Urothelium cell line (cell line): ENCODE results near the gene ATRAID.

Experiments
- DNase-seq: peaks from one replicate; pipeline ENCODE4 v3.0.0; 2011; ENCODE audit warnings: low spot score, mixed read lengths
- FAIRE-seq: peaks from 2 replicates; lab custom pipeline; 2011; peaks lifted over from hg19 to GRCh38; lab: Jason Lieb, UNC

ATRAID gene

DNA sequence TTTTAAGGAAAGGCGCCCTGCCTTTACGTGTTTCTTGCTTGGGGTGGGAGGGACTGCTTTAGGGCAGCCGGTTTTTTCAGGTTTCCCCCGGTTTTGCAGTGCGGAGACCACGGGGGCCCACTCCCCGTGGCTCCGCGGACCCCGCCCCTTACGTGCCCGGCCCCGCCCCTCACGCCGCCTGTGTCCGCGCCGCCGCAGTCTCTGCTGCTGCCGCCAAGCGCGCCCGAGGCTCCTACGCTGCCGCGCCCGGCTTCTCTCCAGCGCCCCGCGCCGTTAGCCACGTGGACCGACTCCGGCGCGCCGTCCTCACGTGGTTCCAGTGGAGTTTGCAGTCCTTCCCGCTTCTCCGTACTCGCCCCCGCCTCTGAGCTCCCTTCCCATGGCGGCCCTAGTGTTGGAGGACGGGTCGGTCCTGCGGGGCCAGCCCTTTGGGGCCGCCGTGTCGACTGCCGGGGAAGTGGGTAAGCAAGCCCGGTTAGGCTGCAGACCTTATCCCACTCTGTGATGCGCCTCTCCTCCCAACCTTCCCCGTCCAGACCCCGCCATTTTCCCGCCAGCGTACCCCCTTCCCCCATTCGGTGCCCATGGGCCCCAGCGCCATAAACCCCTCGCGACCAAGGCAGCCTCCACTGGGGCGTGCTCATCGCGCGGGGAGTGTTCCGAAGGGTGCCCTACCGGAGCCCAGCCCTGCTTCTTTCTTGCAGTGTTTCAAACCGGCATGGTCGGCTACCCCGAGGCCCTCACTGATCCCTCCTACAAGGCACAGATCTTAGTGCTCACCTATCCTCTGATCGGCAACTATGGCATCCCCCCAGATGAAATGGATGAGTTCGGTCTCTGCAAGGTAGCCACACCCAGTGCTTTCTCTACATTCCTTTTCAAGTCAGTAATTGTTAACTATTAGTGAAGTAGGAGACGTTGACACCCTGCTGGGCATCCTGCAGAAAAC is 5.6 kb downstream of the ATRAID start, which contains the start of gene CAD:
CAD (plus strand) TSS at position 197 of the 949 bp plus-strand sequence; CDS start at position 380, 183 bp downstream.
- FAIRE-seq: peak; percentile 55

DNA sequence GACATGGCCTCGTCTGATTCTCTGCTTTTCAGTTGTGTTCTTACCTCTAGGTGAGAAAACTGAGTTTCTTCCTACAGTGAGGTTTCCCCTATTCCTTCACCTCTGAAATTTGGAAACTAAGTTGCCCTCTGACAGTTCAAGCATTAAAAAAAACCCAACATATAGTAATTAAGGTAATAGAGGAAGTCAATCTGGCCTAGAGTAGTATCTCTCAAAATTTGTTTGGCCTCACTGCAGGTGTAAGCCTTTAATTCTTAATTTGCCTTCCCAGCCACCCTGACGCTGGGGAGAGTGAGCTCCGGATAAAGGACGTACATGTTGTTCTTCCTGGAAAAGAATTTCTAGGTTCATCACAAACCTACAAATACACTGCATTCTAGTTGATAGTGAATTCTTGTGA is 6.8 kb downstream of the ATRAID start:
- DNase-seq: no peak
- FAIRE-seq: no peak

More for the DNA sequence above, 5.6 kb downstream of the ATRAID start, which contains the start of gene CAD:
- peak; percentile 97 for DNase-seq

GRCh38 chr2:27219091-27219490 is 7.2 kb downstream of the ATRAID start:
- no peak for DNase-seq
- no peak for FAIRE-seq

DNA sequence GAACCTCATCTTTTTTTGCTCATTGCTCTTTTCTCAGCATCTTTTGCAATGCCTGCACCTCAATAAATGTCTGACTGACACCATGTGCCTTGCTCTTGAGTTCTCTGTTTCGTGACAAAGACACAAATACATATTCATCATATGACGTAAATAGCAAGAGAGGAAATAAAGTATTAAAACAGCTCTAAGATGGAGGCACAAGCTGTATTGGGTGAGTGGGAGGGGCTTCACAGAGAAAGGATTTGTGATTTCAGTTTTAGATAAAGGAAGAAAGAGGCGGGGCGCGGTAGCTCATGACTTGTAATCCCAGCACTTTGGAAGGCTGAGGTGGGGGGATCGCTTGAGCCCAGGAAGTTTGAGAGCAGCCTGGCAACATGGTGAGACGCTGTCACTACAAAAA is 8.2 kb downstream of the ATRAID start:
- FAIRE-seq: no peak
- DNase-seq: no peak

- DNase-seq (no peak), FAIRE-seq (no peak)
These were observed 9.3 kb downstream of the ATRAID start for GRCh38 chr2:27221166-27221565.

DNA sequence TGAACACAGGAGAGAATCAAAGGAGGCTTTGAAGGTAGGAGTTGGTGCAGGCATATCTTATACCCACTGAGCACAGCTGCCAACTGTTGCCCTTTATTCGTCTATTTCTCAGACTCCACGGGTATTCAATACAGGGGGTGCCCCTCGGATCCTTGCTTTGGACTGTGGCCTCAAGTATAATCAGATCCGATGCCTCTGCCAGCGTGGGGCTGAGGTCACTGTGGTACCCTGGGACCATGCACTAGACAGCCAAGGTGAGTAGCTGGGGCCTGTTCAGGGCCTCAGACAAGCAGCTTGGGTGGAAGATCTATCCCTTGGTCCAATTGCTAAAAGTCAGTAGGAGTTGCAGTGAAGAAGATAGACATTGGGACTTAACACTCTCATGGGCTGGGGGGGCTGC is 10.6 kb downstream of the ATRAID start:
- DNase-seq (no peak), FAIRE-seq (no peak)

DNA sequence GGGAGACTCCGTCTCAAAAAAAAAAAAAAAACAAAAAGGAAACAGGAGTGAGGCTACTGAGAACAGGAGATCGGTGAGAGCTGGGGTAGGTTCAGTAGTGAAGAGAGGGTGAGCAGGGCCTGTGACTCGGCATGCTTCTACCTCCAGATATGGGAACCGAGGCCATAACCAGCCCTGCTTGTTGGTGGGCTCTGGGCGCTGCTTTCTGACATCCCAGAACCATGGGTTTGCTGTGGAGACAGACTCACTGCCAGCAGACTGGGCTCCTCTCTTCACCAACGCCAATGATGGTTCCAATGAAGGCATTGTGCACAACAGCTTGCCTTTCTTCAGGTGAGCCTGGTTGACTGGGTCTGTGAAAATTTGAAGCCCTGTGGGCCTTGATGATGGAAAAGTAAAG is 11.6 kb downstream of the ATRAID start:
- FAIRE-seq (no peak), DNase-seq (no peak)

GRCh38 chr2:27225526-27225925 is 13.7 kb downstream of the ATRAID start:
- FAIRE-seq (no peak), DNase-seq (no peak)

GRCh38 chr2:27227501-27227900 is 15.7 kb downstream of the ATRAID start:
- DNase-seq (no peak), FAIRE-seq (no peak)

DNA sequence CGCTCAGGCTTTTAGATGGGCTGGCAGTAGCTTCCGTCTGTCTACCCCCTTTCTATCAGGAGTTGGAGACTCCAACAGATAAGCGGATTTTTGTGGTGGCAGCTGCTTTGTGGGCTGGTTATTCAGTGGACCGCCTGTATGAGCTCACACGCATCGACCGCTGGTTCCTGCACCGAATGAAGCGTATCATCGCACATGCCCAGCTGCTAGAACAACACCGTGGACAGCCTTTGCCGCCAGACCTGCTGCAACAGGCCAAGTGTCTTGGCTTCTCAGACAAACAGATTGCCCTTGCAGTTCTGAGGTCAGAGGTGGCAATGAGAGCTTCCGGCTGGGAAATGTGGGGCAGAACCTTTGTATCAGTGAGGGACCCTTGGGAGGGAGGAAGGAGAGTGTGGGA is 20.1 kb downstream of the ATRAID start:
- DNase-seq: no peak

GRCh38 chr2:27233341-27233740 is 21.5 kb downstream of the ATRAID start:
- FAIRE-seq (no peak), DNase-seq (no peak)

More for the DNA sequence above, 20.1 kb downstream of the ATRAID start:
- FAIRE-seq: no peak

DNA sequence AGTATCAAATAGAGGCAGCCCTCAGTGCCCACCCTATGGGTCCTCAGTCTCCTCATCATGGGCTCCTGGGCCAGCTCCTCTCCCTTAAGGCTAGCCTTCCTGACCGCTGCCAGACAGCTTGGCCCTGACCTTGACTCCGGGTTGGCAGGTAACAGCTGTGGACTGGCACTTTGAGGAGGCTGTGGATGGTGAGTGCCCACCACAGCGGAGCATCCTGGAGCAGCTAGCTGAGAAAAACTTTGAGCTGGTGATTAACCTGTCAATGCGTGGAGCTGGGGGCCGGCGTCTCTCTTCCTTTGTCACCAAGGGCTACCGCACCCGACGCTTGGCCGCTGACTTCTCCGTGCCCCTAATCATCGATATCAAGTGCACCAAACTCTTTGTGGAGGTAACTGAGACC is 24.3 kb downstream of the ATRAID start:
- no peak for FAIRE-seq

DNA sequence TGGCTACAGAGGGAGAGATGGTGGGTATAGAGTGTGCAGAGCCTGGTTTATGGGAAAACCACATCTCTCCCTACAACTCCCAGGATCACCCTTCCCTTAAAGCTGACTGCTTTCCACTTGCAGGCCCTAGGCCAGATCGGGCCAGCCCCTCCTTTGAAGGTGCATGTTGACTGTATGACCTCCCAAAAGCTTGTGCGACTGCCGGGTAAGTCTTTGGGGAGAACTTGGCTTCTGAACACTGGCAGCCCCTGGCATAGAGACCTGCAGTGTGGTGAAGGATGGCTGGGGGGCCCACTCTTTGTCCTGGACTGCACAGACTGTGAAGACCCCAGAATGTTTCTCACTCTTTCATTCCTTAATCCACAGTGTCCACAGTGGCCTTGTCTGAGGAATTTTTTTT is 24.8 kb downstream of the ATRAID start:
- FAIRE-seq (no peak), DNase-seq (no peak)

More for the DNA sequence above, 24.3 kb downstream of the ATRAID start:
- DNase-seq: no peak

DNA sequence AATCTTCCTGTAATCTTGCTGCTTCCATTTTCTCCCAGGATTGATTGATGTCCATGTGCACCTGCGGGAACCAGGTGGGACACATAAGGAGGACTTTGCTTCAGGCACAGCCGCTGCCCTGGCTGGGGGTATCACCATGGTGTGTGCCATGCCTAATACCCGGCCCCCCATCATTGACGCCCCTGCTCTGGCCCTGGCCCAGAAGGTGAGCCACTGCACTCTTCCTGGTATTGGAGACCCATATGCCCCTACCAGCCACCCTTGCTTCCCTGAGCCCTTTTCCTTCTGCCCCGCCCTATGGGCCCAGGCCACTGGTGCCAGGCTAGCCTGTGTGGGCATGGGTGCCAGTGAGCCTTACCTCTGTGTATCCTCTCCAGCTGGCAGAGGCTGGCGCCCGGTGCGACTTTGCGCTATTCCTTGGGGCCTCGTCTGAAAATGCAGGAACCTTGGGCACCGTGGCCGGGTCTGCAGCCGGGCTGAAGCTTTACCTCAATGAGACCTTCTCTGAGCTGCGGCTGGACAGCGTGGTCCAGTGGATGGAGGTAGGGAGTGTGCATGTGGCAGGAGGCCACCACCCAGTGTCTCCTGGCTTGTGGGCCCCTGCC is 25.6 kb downstream of the ATRAID start:
- no peak for FAIRE-seq
- DNase-seq: no peak

DNA sequence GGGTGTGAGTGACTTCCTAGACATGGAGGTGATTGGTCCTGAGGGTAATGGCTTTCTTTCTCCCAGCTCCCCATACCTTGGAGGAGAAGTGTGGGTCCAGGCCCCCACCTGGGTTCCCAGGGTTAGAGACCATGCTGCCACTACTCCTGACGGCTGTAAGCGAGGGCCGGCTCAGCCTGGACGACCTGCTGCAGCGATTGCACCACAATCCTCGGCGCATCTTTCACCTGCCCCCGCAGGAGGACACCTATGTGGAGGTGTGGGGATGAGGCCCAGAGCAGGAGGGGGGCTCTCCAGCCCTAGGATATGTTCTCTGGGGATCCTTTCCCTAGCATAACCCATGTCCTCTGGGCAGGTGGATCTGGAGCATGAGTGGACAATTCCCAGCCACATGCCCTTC is 27.1 kb downstream of the ATRAID start:
- FAIRE-seq (no peak), DNase-seq (no peak)

DNA sequence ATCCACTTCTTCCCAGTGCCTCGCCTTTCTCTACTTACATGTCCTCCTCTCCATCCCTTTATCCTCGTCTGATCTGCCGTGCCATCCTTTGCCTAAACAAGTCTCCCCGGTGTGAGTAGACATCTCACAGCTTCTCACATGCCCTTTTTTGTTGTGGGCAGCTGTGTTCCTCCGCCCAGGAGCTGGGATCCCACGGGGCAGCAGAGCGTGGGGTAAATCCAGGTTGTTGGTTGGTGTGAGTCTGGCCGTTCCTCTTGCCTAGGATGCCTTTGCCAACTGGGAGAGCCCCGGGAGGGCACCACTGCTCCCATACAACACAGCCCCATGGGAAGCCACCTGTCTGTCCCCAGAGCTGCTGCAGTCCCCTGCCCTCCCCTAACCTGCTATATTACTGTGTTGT is 28.6 kb downstream of the ATRAID start:
- FAIRE-seq: no peak
- no peak for DNase-seq

GRCh38 chr2:27241761-27242613 is 30.1 kb downstream of the ATRAID start:
- DNase-seq (no peak), FAIRE-seq (no peak)

- FAIRE-seq (peak; percentile 35), DNase-seq (no peak)
These were observed 30.7 kb downstream of the ATRAID start for GRCh38 chr2:27242614-27242951.

DNA sequence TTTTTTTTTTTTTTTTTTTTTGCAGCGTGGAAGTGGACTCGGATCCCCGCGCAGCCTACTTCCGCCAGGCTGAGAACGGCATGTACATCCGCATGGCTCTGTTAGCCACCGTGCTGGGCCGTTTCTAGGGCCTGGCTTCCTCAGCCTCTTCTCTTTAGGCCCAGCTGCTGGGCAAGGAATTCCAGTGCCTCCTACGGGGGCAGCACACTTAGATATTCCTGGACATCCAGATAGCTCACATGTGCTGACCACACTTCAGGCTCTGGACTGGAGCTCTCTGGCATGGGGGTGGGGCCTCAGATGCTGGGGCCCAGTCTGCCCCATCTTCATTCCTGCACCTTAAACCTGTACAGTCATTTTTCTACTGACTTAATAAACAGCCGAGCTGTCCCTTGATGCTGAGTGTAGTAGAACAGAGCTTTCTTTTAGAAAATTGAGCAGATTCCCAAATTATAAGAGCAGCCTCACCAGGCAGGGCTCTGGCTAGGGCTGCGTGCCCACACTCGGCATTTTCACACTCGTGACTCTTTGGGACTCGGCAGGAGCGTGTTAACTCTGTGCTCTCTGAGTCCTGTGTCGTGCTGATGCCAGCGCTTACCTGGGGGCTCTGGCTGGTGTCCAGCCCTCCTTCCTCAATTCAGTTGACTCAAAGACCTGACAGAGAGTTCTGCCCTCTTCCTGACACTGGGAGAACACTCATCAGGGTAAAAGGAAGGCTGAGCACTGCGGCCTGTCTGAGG is 31.7 kb downstream of the ATRAID start:
- DNase-seq (no peak), FAIRE-seq (no peak)

- no peak for FAIRE-seq
- DNase-seq: no peak
These were observed 33.3 kb downstream of the ATRAID start for GRCh38 chr2:27245116-27245515.

DNA sequence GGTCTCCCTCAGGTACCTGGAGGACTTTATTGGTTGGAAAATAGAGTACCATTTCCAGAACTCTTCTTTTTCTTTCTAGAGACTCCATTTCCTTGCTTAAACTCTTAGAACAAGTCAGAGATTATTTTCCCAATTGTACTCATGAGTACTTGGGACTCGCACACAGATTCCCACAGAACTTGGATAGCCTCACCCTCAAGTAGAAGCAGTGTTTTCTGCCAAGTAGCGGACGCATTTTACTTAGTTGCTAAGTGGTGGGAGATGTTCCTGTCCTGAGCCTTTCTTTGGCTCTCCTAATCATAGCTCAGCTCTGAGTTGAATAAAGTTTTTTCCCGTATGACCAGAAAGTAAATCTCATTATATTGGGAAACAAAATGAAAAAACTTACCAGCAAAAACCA is 33.8 kb downstream of the ATRAID start:
- DNase-seq (no peak), FAIRE-seq (no peak)
